Body of pancreas (tissue), 4 donors: ENCODE data around the gene SUN5. TPM values are rescaled to one million over a fixed set of nuclear protein-coding genes. Genes with fewer than 3 reads are reported as not detected.

Experiments
- ATAC-seq: fragments of 150-250 bp; one replicate; pipeline ENCODE4 v1.9.1; 2016
- DNase-seq, 4 donors: peaks; one replicate each; pipeline ENCODE4 v3.0.0-alpha.2; 2019
- H3K27ac ChIP-seq, 4 donors: fragments of 200-600 bp; sonication (generic); 1 replicate in 3 of 4; 2 replicates in 1 of 4; pipeline versions ENCODE4 v1.5.1 to v1.6.1; 2016 to 2019; ENCODE audit warnings: mild to moderate bottlenecking in 1 of 4, mixed read lengths in 1 of 4, moderate library complexity in 1 of 4
- H3K27me3 ChIP-seq, 2 donors: fragments of 200-600 bp; sonication (generic); one replicate each; pipeline ENCODE4 v1.6.0; 2016; ENCODE audit warnings: mild to moderate bottlenecking in 1 of 2
- H3K36me3 ChIP-seq, 2 donors: fragments of 200-600 bp; sonication (generic); replicated peaks in 1 of 2; 2 replicates each; pipeline ENCODE4 v1.5.1; 2016; ENCODE audit warnings: low read depth in 2 of 2; ENCODE audit not compliant: insufficient read depth in 1 of 2
- H3K4me1 ChIP-seq: fragments of 200-600 bp; sonication (generic); one replicate; pipeline ENCODE4 v1.6.0; 2016
- H3K4me3 ChIP-seq, 2 donors: fragments of 200-600 bp; sonication (generic); 1 replicate in 1 of 2; 2 replicates in 1 of 2; pipeline ENCODE4 v1.5.1; 2016 to 2019
- H3K9me3 ChIP-seq, 3 donors: fragments of 200-600 bp; sonication (generic); 1 replicate in 2 of 3; 2 replicates in 1 of 3; pipeline ENCODE4 v1.5.1; 2016
- CTCF ChIP-seq, 7 experiments: fragments of 450-650 bp in 4 of 7; fragments of 200-600 bp in 3 of 7; sonication (generic) in 3 of 7; IDR thresholded peaks; one replicate each; pipeline ENCODE4 v1.5.1; 2016 to 2019; ENCODE audit warnings: antibody characterized with exemption in 7 of 7
- POLR2A ChIP-seq, 3 donors: fragments of 450-650 bp; IDR thresholded peaks; one replicate each; pipeline ENCODE4 v1.6.1; 2016; ENCODE audit warnings: antibody characterized with exemption in 3 of 3, mild to moderate bottlenecking in 2 of 3
- WGBS, 2 donors: methylation state at CpG; one replicate each; pipeline ENCODE4 v1.1.5; 2017; 5-methylcytosine and 5-hydroxymethylcytosine counted together
- intact Hi-C: fragments of 100-400 bp; cut with DNase I; formaldehyde crosslinking; loops from one replicate; pipeline ENCODE4 v1.15.1; 2023
- total RNA-seq, 2 donors: library from RNA; depleted of rRNA; stranded (reverse); fragments of >200 nt; gene quantifications; one replicate each; pipeline ENCODE4 v1.1.0, GENCODE V29; 2016

Gene SUN5
- total RNA-seq, 2 donors from 2014 or later: not detected

- no peak for ATAC-seq
- H3K36me3 ChIP-seq: no peaks in the 10 kb centered on the region
- no peak overlapping the region for H3K27ac ChIP-seq
- intact Hi-C loops: no loop called here
- no peaks in the 10 kb centered on the region for H3K27me3 ChIP-seq
- no peak overlapping the region for H3K4me3 ChIP-seq
- no peaks in the 10 kb centered on the region for H3K9me3 ChIP-seq
- WGBS, 2 donors: 65 to 69% methylated on average over 3 to 6 of the region's 6 CpGs
- no peaks in the 10 kb centered on the region for H3K4me1 ChIP-seq
- no peak for DNase-seq
- TF ChIP-seq POLR2A (IDR thresholded peaks at IDR 0.05) (no peak), CTCF (IDR thresholded peaks at IDR 0.05) (no peak)
Measured at GRCh38 chr20:33034901-33035492, 30.8 kb upstream of the SUN5 start.

- no peak overlapping the region for H3K27ac ChIP-seq
- DNase-seq (no peak), ATAC-seq (no peak)
- no peaks in the 10 kb centered on the region for H3K36me3 ChIP-seq
- H3K27me3 ChIP-seq: no peaks in the 10 kb centered on the region
- H3K4me1 ChIP-seq: no peaks in the 10 kb centered on the region
- WGBS, 2 donors: 53 to 64% methylated on average over 3 to 5 of the region's 5 CpGs
- intact Hi-C loops: no loop called here
- TF ChIP-seq CTCF (IDR thresholded peaks at IDR 0.05): no peak
- no peak overlapping the region for H3K4me3 ChIP-seq
- H3K9me3 ChIP-seq: no peaks in the 10 kb centered on the region
Measured at GRCh38 chr20:33034115-33034514, 29.9 kb upstream of the SUN5 start.

GRCh38 chr20:33033381-33033780 is 29.1 kb upstream of the SUN5 start:
- ATAC-seq: no peak
- no peak for DNase-seq
- no peak overlapping the region for H3K27ac ChIP-seq
- 53 to 60% methylated on average over 4 to 5 of the region's 5 CpGs for WGBS, 2 donors
- intact Hi-C loops: no loop called here
- H3K36me3 ChIP-seq: no peaks in the 10 kb centered on the region
- H3K9me3 ChIP-seq: no peaks in the 10 kb centered on the region
- TF ChIP-seq POLR2A (IDR thresholded peaks at IDR 0.05) (no peak), CTCF (IDR thresholded peaks at IDR 0.05) (no peak)
- H3K4me3 ChIP-seq: no peak overlapping the region
- H3K4me1 ChIP-seq: no peaks in the 10 kb centered on the region
- H3K27me3 ChIP-seq: no peaks in the 10 kb centered on the region

GRCh38 chr20:33032555-33032954 is 28.3 kb upstream of the SUN5 start:
- H3K9me3 ChIP-seq: no peaks in the 10 kb centered on the region
- no peaks in the 10 kb centered on the region for H3K36me3 ChIP-seq
- no peak overlapping the region for H3K4me3 ChIP-seq
- H3K4me1 ChIP-seq: no peaks in the 10 kb centered on the region
- DNase-seq (no peak), ATAC-seq (no peak)
- intact Hi-C loops: no loop called here
- no peak overlapping the region for H3K27ac ChIP-seq
- no peaks in the 10 kb centered on the region for H3K27me3 ChIP-seq
- 59 to 63% methylated on average over 6 of the region's 6 CpGs for WGBS, 2 donors
- TF ChIP-seq POLR2A (IDR thresholded peaks at IDR 0.05) (no peak), CTCF (IDR thresholded peaks at IDR 0.05) (no peak)

GRCh38 chr20:33031531-33031930 is 27.3 kb upstream of the SUN5 start, which contains the start of gene BPIFB6:
Gene BPIFB6 (plus strand): TSS chr20:33031648. CDS start chr20:33031648, 0 bp downstream.
- H3K27me3 ChIP-seq: no peaks in the 10 kb centered on the region
- no peaks in the 10 kb centered on the region for H3K4me1 ChIP-seq
- H3K36me3 ChIP-seq: no peaks in the 10 kb centered on the region
- ATAC-seq (no peak), DNase-seq (no peak)
- no peak within 1 kb of the TSS for H3K27ac ChIP-seq
- TF ChIP-seq CTCF (IDR thresholded peaks at IDR 0.05) (no peak), POLR2A (IDR thresholded peaks at IDR 0.05) (no peak)
- intact Hi-C loops: no loop called here
- 67 to 77% methylated on average over 1 to 10 of the region's 10 CpGs for WGBS, 2 donors
- no peaks in the 10 kb centered on the region for H3K9me3 ChIP-seq
- no peak within 1 kb of the TSS for H3K4me3 ChIP-seq
